PC-3 (cell line): ENCODE results near the gene IRF1.

Experiments
- EZH2phosphoT487 ChIP-seq: fragments of 300-600 bp; sonication (generic); IDR thresholded peaks from 2 replicates; pipeline ENCODE4 v1.6.1; 2018; ENCODE audit warnings: mild to moderate bottlenecking, antibody characterized with exemption, low read length, borderline replicate concordance
- TF ChIP-seq, protein P1 (sequence below): fragments of 300-600 bp; sonication (generic); conservative IDR thresholded peaks from 2 replicates; pipeline ENCODE4 v1.5.1; 2017; ENCODE audit warnings: antibody characterized with exemption, low read depth, mild to moderate bottlenecking, low read length

- TF ChIP-seq, protein P1, sequence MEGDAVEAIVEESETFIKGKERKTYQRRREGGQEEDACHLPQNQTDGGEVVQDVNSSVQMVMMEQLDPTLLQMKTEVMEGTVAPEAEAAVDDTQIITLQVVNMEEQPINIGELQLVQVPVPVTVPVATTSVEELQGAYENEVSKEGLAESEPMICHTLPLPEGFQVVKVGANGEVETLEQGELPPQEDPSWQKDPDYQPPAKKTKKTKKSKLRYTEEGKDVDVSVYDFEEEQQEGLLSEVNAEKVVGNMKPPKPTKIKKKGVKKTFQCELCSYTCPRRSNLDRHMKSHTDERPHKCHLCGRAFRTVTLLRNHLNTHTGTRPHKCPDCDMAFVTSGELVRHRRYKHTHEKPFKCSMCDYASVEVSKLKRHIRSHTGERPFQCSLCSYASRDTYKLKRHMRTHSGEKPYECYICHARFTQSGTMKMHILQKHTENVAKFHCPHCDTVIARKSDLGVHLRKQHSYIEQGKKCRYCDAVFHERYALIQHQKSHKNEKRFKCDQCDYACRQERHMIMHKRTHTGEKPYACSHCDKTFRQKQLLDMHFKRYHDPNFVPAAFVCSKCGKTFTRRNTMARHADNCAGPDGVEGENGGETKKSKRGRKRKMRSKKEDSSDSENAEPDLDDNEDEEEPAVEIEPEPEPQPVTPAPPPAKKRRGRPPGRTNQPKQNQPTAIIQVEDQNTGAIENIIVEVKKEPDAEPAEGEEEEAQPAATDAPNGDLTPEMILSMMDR = no peak
- TF ChIP-seq EZH2phosphoT487 = no peak
Measured at GRCh38 chr5:132466433-132467286, 23.9 kb downstream of the IRF1 start.
